Mononuclear cell (primary cell): ENCODE data around the gene SLC4A7. TPM values are rescaled to one million over a fixed set of nuclear protein-coding genes. Genes with fewer than 3 reads are reported as not detected.
"Not testable (repeated sequence)": the region's sequence is repeated elsewhere in the genome, so short reads cannot be mapped to it uniquely, and the experiment has no call there.

Experiments used
- H3K27me3 ChIP-seq: 2 replicates; pipeline ENCODE4 v1.6.0; 2011; ENCODE audit warnings: low read length, control low read depth; ENCODE audit not compliant: insufficient read depth
- H3K4me1 ChIP-seq: 2 replicates; pipeline ENCODE4 v1.5.1; 2011; ENCODE audit warnings: mild to moderate bottlenecking, low read length, control low read depth; ENCODE audit not compliant: insufficient read depth
- H3K4me3 ChIP-seq: 2 replicates; pipeline ENCODE4 v1.5.1; 2011; ENCODE audit warnings: mild to moderate bottlenecking, low read length, moderate library complexity
- H3K9me3 ChIP-seq: 2 replicates; pipeline ENCODE4 v1.5.1; 2011; ENCODE audit warnings: low read depth, mild to moderate bottlenecking, control low read depth, low read length
- total RNA-seq: library from RNA; depleted of rRNA; stranded (reverse); fragments of >200 nt; gene quantifications from one replicate; pipeline ENCODE4 v1.2.3, GENCODE V29; 2012

SLC4A7 gene
- 69.8 TPM for total RNA-seq

GRCh38 chr3:27484015-27484844 is at the start of gene SLC4A7:
Gene SLC4A7 (minus strand): TSS chr3:27484384. CDS start chr3:27484126, 258 bp downstream.
- Histone ChIP-seq H3K4me1 (peaks cover 32% of the 10 kb centered on the region), H3K27me3 (no peaks in the 10 kb centered on the region), H3K9me3 (no peaks in the 10 kb centered on the region)

GRCh38 chr3:27533261-27533607 is 49.0 kb upstream of the SLC4A7 start:
- Histone ChIP-seq H3K4me1 (peaks cover 23% of the 10 kb centered on the region), H3K27me3 (no peaks in the 10 kb centered on the region), H3K4me3 (no peak overlapping the region), H3K9me3 (no peaks in the 10 kb centered on the region)

More at GRCh38 chr3:27484015-27484844, at the start of gene SLC4A7:
- peak within 1 kb of the TSS; percentile 86 for H3K4me3 ChIP-seq

- Histone ChIP-seq H3K4me3 (no peak overlapping the region), H3K9me3 (no peaks in the 10 kb centered on the region), H3K27me3 (no peaks in the 10 kb centered on the region), H3K4me1 (peaks cover 23% of the 10 kb centered on the region)
These were observed 48.5 kb upstream of the SLC4A7 start for GRCh38 chr3:27532426-27533260.

- H3K4me3 ChIP-seq, H3K27me3 ChIP-seq, H3K9me3 ChIP-seq: not testable (repeated sequence)
- H3K4me1 ChIP-seq = peaks cover 23% of the 10 kb centered on the region
These were observed 47.1 kb upstream of the SLC4A7 start for GRCh38 chr3:27531193-27531751.

- no peak overlapping the region for H3K4me3 ChIP-seq
- peaks cover 9% of the 10 kb centered on the region for H3K4me1 ChIP-seq
- H3K27me3 ChIP-seq = no peaks in the 10 kb centered on the region
- no peaks in the 10 kb centered on the region for H3K9me3 ChIP-seq
These were observed 44.6 kb upstream of the SLC4A7 start for GRCh38 chr3:27528791-27529190.

GRCh38 chr3:27526614-27527315 is 42.6 kb upstream of the SLC4A7 start:
- H3K4me3 ChIP-seq = no peak overlapping the region
- H3K9me3 ChIP-seq = no peaks in the 10 kb centered on the region
- H3K27me3 ChIP-seq = no peaks in the 10 kb centered on the region

GRCh38 chr3:27521872-27522265 is 37.7 kb upstream of the SLC4A7 start:
- no peaks in the 10 kb centered on the region for H3K9me3 ChIP-seq
- H3K4me1 ChIP-seq = peaks cover 7% of the 10 kb centered on the region
- H3K4me3 ChIP-seq = no peak overlapping the region
- no peaks in the 10 kb centered on the region for H3K27me3 ChIP-seq

More at GRCh38 chr3:27526614-27527315, 42.6 kb upstream of the SLC4A7 start:
- H3K4me1 ChIP-seq = peaks cover 4% of the 10 kb centered on the region

- H3K9me3 ChIP-seq = no peaks in the 10 kb centered on the region
- peaks cover 7% of the 10 kb centered on the region for H3K4me1 ChIP-seq
These were observed 37.1 kb upstream of the SLC4A7 start for GRCh38 chr3:27521179-27521871.

GRCh38 chr3:27511724-27512422 is 27.7 kb upstream of the SLC4A7 start:
- H3K4me3 ChIP-seq = no peak overlapping the region
- H3K4me1 ChIP-seq = peaks cover 14% of the 10 kb centered on the region
- no peaks in the 10 kb centered on the region for H3K27me3 ChIP-seq
- H3K9me3 ChIP-seq = no peaks in the 10 kb centered on the region

More at GRCh38 chr3:27521179-27521871, 37.1 kb upstream of the SLC4A7 start:
- Histone ChIP-seq H3K27me3 (no peaks in the 10 kb centered on the region), H3K4me3 (no peak overlapping the region)

GRCh38 chr3:27509376-27509775 is 25.2 kb upstream of the SLC4A7 start:
- H3K9me3 ChIP-seq = no peaks in the 10 kb centered on the region
- no peaks in the 10 kb centered on the region for H3K27me3 ChIP-seq
- peaks cover 14% of the 10 kb centered on the region for H3K4me1 ChIP-seq
- H3K4me3 ChIP-seq = no peak overlapping the region

GRCh38 chr3:27508424-27508823 is 24.2 kb upstream of the SLC4A7 start:
- peaks cover 14% of the 10 kb centered on the region for H3K4me1 ChIP-seq
- H3K4me3 ChIP-seq = no peak overlapping the region
- H3K9me3 ChIP-seq = no peaks in the 10 kb centered on the region
- H3K27me3 ChIP-seq = no peaks in the 10 kb centered on the region

GRCh38 chr3:27507515-27508266 is 23.5 kb upstream of the SLC4A7 start:
- no peaks in the 10 kb centered on the region for H3K27me3 ChIP-seq
- H3K9me3 ChIP-seq = no peaks in the 10 kb centered on the region
- H3K4me3 ChIP-seq = no peak overlapping the region
- H3K4me1 ChIP-seq = peaks cover 14% of the 10 kb centered on the region

- Histone ChIP-seq H3K4me1 (peaks cover 14% of the 10 kb centered on the region), H3K4me3 (no peak overlapping the region), H3K27me3 (no peaks in the 10 kb centered on the region), H3K9me3 (no peaks in the 10 kb centered on the region)
These were observed 22.9 kb upstream of the SLC4A7 start for GRCh38 chr3:27507111-27507510.
